UCSD-AML1 (cell line): ENCODE measurements around the gene OPCML.
"Not testable (repeated sequence)": the region's sequence is repeated elsewhere in the genome, so short reads cannot be mapped to it uniquely, and the experiment has no call there.

Experiments used
- DNase-seq: peaks from one replicate; lab custom pipeline; 2025; ENCODE audit not compliant: unreplicated experiment; lab: John Stamatoyannopoulos, UW

OPCML gene

GRCh38 chr11:132421555-132421954, 1110.7 kb downstream of the OPCML start:
- no peak for DNase-seq

- no peak for DNase-seq
Observed at GRCh38 chr11:132414451-132414850, 1117.8 kb downstream of the OPCML start.

- DNase-seq: no peak
Observed at GRCh38 chr11:132410383-132410782, 1121.9 kb downstream of the OPCML start.

GRCh38 chr11:132409573-132410355, 1122.5 kb downstream of the OPCML start:
- no peak for DNase-seq

GRCh38 chr11:132408877-132409276, 1123.4 kb downstream of the OPCML start:
- DNase-seq: no peak

GRCh38 chr11:132405728-132406127, 1126.6 kb downstream of the OPCML start:
- DNase-seq: no peak

GRCh38 chr11:132402071-132402684, 1130.1 kb downstream of the OPCML start:
- DNase-seq: no peak

GRCh38 chr11:132396318-132396717, 1136.0 kb downstream of the OPCML start:
- DNase-seq: no peak

GRCh38 chr11:132395434-132395833, 1136.9 kb downstream of the OPCML start:
- no peak for DNase-seq

GRCh38 chr11:132379540-132379939, 1152.8 kb downstream of the OPCML start:
- no peak for DNase-seq

GRCh38 chr11:132373405-132374143, 1158.7 kb downstream of the OPCML start:
- DNase-seq: no peak

- not testable (repeated sequence) for DNase-seq
Observed at GRCh38 chr11:132370114-132370513, 1162.2 kb downstream of the OPCML start.

GRCh38 chr11:132367293-132367692, 1165.0 kb downstream of the OPCML start:
- DNase-seq: no peak

- no peak for DNase-seq
Observed at GRCh38 chr11:132365650-132366049, 1166.7 kb downstream of the OPCML start.
